ENCODE results near the gene FTSJ1.
A peak's percentile ranks its signal among the peaks of the same experiment; 100 is the strongest.
"Not testable (repeated sequence)": the region's sequence is repeated elsewhere in the genome, so short reads cannot be mapped to it uniquely, and the experiment has no call there.

Gene FTSJ1, protein sequence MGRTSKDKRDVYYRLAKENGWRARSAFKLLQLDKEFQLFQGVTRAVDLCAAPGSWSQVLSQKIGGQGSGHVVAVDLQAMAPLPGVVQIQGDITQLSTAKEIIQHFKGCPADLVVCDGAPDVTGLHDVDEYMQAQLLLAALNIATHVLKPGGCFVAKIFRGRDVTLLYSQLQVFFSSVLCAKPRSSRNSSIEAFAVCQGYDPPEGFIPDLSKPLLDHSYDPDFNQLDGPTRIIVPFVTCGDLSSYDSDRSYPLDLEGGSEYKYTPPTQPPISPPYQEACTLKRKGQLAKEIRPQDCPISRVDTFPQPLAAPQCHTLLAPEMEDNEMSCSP

DNA sequence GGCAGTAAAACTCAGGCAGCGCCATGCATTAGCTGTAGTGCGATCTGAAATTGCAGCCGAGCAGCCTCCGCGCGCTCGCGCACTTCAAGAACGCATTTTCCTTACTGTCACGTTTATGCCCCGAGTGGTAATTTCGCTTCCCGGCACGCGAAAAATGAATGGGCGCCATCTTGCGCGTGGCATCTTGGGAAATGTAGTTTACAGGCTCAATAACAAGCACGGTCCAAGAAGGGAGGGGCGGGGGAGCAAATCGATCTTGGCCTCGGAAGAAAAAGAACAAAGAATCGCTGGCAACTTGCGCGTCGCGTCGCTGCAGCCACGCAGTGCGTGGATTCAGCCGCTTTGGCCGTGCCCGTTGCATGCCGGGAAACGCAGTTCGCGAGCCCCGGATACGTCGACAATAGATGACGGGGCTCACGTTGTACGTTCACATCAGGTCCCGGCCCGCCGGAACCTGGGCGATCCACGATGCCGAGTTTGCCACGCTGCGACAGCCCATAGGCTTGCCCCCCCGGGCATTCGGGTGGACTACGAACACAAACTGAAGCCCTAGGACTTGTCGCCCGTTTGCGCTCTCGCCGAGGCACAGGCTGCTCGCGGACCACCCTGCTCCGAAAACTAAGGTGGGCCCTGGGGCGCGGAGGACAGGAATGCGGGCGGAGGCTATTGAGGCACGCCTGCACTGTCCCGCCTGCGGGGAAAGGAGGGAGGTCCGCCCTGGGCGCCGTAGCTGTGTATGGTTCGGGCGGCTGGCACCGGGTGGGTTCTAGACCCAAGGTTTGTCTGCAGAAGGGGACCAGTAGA is at the start of gene FTSJ1:
Gene FTSJ1, plus strand, starts transcription at position 426 of the 804 bp plus-strand sequence. CDS start 1,849 bp downstream, outside the sequence.
- peak; percentile 93 for DNase-seq

GRCh38 chrX:48427027-48427716 is 48.8 kb upstream of the FTSJ1 start:
- DNase-seq = not testable (repeated sequence)

GRCh38 chrX:48429606-48430005 is 46.4 kb upstream of the FTSJ1 start:
- not testable (repeated sequence) for DNase-seq

DNA sequence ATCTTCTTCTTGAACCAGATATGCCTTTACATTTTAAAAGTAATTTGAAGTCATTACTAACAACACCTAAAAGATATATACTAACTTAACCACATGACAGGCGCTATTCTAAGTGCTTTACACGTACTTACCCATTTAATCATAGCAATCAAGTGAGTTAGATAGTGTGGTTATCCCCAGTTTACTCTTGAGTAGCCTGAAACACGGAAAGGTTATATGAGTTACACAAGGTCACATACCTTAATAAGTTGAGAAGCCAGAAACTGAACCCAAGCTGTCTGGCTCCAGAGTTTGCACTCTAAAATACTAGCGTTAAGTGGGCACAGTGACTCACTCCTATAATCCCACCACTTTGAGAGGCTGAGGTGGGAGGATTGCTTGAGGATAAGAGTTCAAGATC is 45.8 kb upstream of the FTSJ1 start:
- not testable (repeated sequence) for DNase-seq

GRCh38 chrX:48433713-48434112 is 42.3 kb upstream of the FTSJ1 start:
- DNase-seq = not testable (repeated sequence)

GRCh38 chrX:48447201-48447600 is 28.8 kb upstream of the FTSJ1 start:
- DNase-seq = not testable (repeated sequence)

DNA sequence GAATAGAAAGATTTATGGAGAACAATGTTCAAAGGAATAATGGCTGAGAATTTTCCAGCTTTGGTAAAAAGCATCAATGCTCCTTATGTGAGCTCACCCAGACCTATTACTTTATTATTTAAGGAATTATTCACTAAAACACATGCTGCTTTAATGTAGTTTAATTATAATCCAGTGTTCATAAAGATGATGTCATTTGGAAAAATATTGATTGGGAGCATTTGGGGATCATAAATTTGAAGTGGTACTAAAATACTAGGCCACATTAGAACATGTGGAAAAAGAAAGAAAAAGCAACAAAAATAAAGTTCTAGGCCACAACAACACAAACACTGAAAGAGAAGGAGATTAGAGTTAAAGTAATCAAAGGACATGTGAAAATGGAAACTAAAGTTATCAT is 25.9 kb upstream of the FTSJ1 start:
- no peak for DNase-seq

- DNase-seq = no peak
These were observed 24.3 kb upstream of the FTSJ1 start for GRCh38 chrX:48451708-48452107.

DNA sequence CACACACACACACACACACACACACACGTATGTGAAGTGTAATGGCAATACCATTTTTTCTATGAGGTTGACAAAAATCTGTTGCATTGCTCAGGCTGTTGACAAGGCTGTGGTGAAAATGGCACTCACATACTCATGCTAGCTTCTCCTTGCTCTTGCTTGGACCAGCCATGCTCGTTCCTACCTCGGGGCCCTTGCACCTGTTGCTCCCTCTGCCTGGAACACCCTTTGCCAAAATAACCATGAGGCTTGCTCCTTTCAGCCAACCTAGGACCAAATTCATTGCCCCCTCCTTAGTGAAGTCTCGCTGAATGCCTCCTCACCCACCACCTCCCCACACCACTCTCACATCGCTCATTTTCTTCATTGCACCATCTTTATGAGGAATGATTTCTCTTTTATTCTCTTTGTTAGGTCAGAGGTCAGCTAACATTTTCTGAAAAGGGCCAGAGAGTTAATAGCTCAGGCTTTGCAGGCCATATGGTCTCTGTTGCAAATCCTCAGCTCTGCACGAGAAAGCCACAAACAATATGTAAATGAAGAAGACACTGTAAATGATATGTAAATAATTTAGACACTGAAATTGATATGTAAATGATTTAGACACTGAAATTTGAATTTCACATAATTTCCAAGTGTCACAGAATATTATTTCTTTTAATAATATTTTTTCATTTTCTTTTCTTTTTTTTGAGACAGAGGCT is 19.2 kb upstream of the FTSJ1 start:
- DNase-seq = no peak

DNA sequence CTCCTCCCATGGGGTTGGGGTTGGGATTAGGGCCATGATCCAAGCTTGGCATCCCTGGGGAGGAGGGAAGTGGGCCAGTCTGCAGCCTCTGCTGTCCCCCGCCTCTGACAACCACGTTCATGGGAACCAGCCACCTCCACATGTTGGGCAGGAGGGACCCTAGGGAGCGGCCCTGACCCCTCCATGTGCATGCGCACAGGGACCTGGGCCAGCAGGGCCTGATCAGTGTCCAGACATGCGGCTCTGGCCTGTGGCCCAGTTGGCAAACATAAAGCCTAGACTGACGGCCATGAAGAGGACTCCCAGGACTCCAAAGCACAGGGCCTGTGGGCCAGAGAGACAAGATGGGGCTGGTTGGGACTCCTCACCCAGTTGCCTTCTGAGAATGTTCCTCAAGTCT is 17.3 kb upstream of the FTSJ1 start:
- no peak for DNase-seq

GRCh38 chrX:48459483-48459882 is 16.5 kb upstream of the FTSJ1 start:
- no peak for DNase-seq

DNA sequence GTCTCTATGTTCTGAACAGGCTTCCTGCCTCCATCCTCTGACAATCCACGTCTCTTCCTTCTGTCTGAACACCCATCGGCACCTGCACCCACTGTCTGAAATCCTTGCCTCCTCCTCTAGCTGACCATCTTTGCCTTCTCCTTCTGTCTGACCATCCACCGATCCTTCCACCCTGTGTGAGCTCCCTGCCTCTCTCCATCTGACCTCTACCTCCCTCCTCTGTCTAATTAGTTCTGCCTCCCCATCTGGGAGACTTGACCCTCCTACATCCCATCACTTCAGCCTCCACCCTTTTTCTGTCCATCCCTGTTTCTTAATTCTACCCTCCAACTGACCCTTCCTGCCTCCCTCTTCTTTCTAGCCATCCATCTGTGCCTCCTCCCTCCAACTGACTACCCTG is 16.0 kb upstream of the FTSJ1 start:
- no peak for DNase-seq

GRCh38 chrX:48460606-48461005 is 15.4 kb upstream of the FTSJ1 start:
- DNase-seq = no peak

- no peak for DNase-seq
These were observed 14.2 kb upstream of the FTSJ1 start for GRCh38 chrX:48461830-48462229.

- DNase-seq = no peak
These were observed 10.6 kb upstream of the FTSJ1 start for GRCh38 chrX:48465336-48465933.

- DNase-seq = peak; percentile 37
These were observed 9.3 kb upstream of the FTSJ1 start for GRCh38 chrX:48466696-48467095.

DNA sequence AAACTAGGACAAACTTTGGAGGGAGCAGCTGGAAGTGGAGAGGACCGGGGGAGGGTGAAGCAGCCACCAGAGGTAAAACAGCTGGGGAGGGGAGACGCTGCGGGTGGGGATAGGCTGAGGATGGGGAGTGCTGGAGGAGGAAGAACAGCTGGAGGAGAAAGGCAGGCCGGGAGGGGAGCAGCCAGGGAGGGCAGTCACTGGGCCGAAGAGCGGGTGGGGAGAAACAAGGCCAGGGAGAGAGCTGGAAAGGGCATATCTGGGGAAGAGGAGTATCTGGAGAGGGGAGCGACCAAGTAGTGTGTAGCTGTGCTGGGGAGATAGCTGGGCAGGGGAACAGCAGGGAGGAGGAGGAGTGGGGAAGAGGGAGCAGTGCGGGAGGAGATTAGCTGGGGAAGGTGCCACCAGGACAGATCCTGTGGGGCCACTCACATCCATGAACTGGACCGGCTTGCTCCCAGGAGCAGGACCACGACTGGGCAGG is 8.7 kb upstream of the FTSJ1 start:
- DNase-seq = no peak

- peak; percentile 77 for DNase-seq
These were observed 7.7 kb upstream of the FTSJ1 start for GRCh38 chrX:48468247-48468671.

GRCh38 chrX:48468693-48469691 is 7.0 kb upstream of the FTSJ1 start:
- peak; percentile 68 for DNase-seq

DNA sequence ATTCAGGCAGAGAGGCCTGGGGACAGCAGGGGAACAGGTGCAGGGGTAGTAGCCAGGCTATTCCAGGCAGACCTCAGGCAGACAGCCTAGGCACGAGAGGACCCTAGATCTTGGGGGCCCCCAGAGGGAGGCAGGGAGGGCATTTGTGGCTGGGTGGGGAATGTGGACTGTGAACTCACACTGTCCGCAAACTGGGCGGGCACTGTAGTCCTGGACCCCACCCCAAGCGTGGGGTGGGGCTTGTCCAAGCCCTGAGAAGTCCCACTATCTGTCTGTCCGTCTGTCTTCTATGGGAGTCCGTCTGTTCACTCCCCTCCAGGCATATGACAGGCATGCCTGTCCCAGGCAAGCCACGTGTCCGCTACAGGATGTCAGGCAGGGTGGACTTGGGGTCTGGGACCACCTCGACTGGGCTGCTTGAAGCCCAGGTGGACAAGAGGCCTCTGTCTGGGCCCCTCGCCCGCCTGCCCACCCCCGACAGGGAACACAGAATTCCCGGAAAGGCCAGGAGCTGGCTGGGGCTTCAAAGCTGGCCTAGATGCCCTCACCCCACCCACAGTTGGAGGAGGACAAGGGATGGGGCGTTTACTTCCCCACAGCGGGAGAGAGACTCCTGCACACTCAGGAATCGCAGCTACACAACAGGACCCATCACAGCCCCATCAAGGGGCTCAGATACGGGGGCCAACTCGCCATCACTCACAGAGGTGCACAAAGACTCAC is 5.7 kb upstream of the FTSJ1 start, which contains the start of gene SLC38A5:
Gene SLC38A5, minus strand, starts transcription at position 151 of the 723 bp plus-strand sequence. CDS start 2,336 bp downstream, outside the sequence.
- DNase-seq = no peak
